Thoracic aorta (tissue), 2 donors: ENCODE results near the gene PSMA6. TPM values are rescaled to one million over a fixed set of nuclear protein-coding genes. Genes with fewer than 3 reads are reported as not detected.
A peak's percentile ranks its signal among the peaks of the same experiment; 100 is the strongest.

Experiments used
- ATAC-seq: fragments of 150-250 bp; one replicate; pipeline ENCODE4 v1.8.0; 2017; ENCODE audit warnings: low read depth; ENCODE audit not compliant: insufficient number of reproducible peaks, low FRiP score
- DNase-seq: peaks from one replicate; pipeline ENCODE4 v3.0.0-alpha.2; 2020; ENCODE audit warnings: low spot score
- H3K27ac ChIP-seq, 2 donors: fragments of 200-600 bp; sonication (generic); 1 replicate in 1 of 2; 2 replicates in 1 of 2; pipeline ENCODE4 v1.5.1; 2016; ENCODE audit warnings: mild to moderate bottlenecking in 2 of 2, moderate library complexity in 2 of 2
- H3K27me3 ChIP-seq: fragments of 200-600 bp; sonication (generic); replicated peaks from 2 replicates; pipeline ENCODE4 v1.6.0; 2016; ENCODE audit warnings: mild to moderate bottlenecking; ENCODE audit not compliant: insufficient read depth
- H3K36me3 ChIP-seq: fragments of 200-600 bp; sonication (generic); one replicate; pipeline ENCODE4 v1.5.1; 2016
- H3K4me1 ChIP-seq, 2 donors: fragments of 200-600 bp; sonication (generic); 1 replicate in 1 of 2; 2 replicates in 1 of 2; pipeline versions ENCODE4 v1.5.1 to v1.6.0; 2016; ENCODE audit warnings: low read depth in 2 of 2, mild to moderate bottlenecking in 1 of 2; ENCODE audit not compliant: control insufficient read depth in 1 of 2
- H3K4me3 ChIP-seq: fragments of 200-600 bp; sonication (generic); 2 replicates; pipeline ENCODE4 v1.5.1; 2016; ENCODE audit warnings: mild to moderate bottlenecking
- H3K9me3 ChIP-seq: fragments of 200-600 bp; sonication (generic); 2 replicates; pipeline ENCODE4 v1.5.1; 2016
- CTCF ChIP-seq: fragments of 200-600 bp; sonication (generic); IDR thresholded peaks from one replicate; pipeline ENCODE4 v1.5.1; 2019; ENCODE audit warnings: antibody characterized with exemption
- total RNA-seq, 2 donors: library from RNA; depleted of rRNA; stranded (reverse); fragments of >200 nt; gene quantifications; one replicate each; pipeline versions ENCODE4 v1.1.0 to v1.2.3, GENCODE V29; 2016

PSMA6 gene
- total RNA-seq, 2 donors from 2014 or later, result 56.5 to 119 TPM

DNA sequence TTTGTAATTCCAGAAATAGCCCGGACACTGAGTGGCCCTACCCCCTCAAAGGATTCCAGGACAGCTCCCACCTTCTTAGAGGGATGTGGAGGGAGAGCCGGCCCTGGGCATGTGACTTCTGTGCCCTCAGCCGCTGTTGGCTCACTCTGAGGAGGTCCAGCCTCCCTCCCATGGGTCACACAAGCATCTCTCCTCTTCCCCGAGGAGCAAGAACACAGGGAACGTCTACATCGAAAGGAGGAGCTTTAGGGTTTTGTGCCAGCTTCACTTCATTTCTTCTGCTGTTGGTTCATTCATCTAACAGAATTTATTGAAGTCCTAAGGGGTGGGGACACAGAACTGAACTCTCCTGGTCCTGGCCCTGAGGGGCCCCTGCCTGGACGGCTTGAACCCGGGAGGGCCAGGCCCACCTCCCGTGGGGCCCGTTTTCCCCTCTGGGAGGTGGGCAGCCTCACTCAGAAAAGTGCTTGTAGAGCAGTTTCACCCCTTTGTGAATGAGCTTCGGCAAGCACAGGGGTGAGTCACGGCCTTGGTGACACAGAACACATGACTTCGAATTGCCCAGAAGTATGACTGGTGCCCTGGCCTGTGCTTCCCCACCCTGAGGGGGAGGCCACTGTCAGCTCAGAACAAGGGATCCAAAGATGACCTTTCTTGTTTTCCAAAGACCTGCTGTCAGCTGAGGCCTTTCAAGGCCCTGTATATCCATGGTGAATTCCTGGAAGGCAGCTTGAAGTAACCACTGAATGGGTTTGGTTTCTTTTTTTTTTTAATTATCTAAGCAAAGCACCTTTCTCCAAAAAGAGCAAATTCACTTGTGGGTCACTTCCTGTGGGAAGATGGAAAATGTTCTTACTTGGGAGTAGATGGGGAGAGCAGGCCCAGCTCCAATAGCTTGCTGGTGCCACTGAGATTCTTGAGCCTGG is 73.2 kb downstream of the PSMA6 start:
- peak; percentile 96 for ATAC-seq
- no peak for TF ChIP-seq CTCF
- peaks cover 6 to 48% of the 10 kb centered on the region in 2 donors for H3K4me1 ChIP-seq
- peak; percentile 80 for DNase-seq
- no peaks in the 10 kb centered on the region for H3K36me3 ChIP-seq
- H3K4me3 ChIP-seq, result no peak overlapping the region
- no peaks in the 10 kb centered on the region for H3K9me3 ChIP-seq
- no peaks in the 10 kb centered on the region for H3K27me3 ChIP-seq
- peak overlapping the region; percentile 56 to 73 for H3K27ac ChIP-seq

GRCh38 chr14:35366056-35366451 is 73.9 kb downstream of the PSMA6 start:
- Histone ChIP-seq H3K27me3 (no peaks in the 10 kb centered on the region), H3K4me3 (no peak overlapping the region), H3K9me3 (no peaks in the 10 kb centered on the region), H3K27ac (peak overlapping the region; percentile 56 to 73), H3K4me1 (peaks cover 6 to 48% of the 10 kb centered on the region in 2 donors), H3K36me3 (no peaks in the 10 kb centered on the region)
- no peak for TF ChIP-seq CTCF
- ATAC-seq (no peak), DNase-seq (no peak)

DNA sequence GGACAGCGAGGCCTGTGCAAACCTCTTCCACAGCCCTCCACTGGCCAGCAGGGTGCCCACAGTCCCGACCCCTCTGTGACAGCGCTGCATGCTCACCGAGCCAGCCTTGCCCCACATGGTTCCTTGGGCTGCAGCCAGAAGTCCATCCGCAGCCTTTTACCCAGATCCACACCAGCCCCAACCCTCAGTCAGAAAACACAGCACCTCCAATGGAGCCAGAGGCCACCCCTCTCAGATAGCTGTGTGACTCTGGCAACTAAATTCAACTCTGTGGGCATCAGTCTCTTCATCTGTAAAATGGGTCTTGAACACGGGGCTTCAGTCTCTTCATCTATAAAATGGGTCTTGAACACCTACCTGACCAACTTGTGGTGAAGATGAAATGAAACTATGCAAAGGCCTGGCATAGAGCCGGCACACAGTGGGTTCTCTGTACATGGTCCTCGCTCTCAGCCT is 74.4 kb downstream of the PSMA6 start:
- peak overlapping the region in 1 of 2 donors; percentile 56 for H3K27ac ChIP-seq
- H3K36me3 ChIP-seq, result no peaks in the 10 kb centered on the region
- TF ChIP-seq CTCF, result no peak
- H3K4me1 ChIP-seq, result peaks cover 6 to 48% of the 10 kb centered on the region in 2 donors
- no peak for ATAC-seq
- H3K27me3 ChIP-seq, result no peaks in the 10 kb centered on the region
- H3K4me3 ChIP-seq, result no peak overlapping the region
- no peaks in the 10 kb centered on the region for H3K9me3 ChIP-seq
- no peak for DNase-seq

GRCh38 chr14:35367056-35367372 is 74.8 kb downstream of the PSMA6 start:
- DNase-seq, result no peak
- H3K27me3 ChIP-seq, result no peaks in the 10 kb centered on the region
- peaks cover 6 to 48% of the 10 kb centered on the region in 2 donors for H3K4me1 ChIP-seq
- peak overlapping the region in 1 of 2 donors; percentile 26 for H3K27ac ChIP-seq
- H3K4me3 ChIP-seq, result no peak overlapping the region
- H3K36me3 ChIP-seq, result no peaks in the 10 kb centered on the region
- no peak for TF ChIP-seq CTCF
- no peaks in the 10 kb centered on the region for H3K9me3 ChIP-seq
- ATAC-seq, result no peak

Other genes starting within 250 kb of the PSMA6 start
- gene FAM177A1, start 246.1 kb upstream of the PSMA6 start, total RNA-seq, result 10 to 100 TPM; 60.0 to 73.8 TPM
- 10 to 100 TPM; 29.5 to 31.6 TPM for gene PPP2R3C, start 170.4 kb upstream of the PSMA6 start, total RNA-seq
- gene PRORP, start 169.8 kb upstream of the PSMA6 start, total RNA-seq, result 10 to 100 TPM; 18.1 to 43.6 TPM
- 100 to 1,000 TPM; 366 to 378 TPM for gene NFKBIA, start 112.4 kb downstream of the PSMA6 start, total RNA-seq
- gene INSM2, start 241.8 kb downstream of the PSMA6 start, total RNA-seq, result not detected